ENCODE data around the gene TLN1. TPM values are rescaled to one million over a fixed set of nuclear protein-coding genes. Genes with fewer than 3 reads are reported as not detected.

TLN1 gene
- total RNA-seq, 1 experiment from 2014 or later, result 173 TPM

DNA sequence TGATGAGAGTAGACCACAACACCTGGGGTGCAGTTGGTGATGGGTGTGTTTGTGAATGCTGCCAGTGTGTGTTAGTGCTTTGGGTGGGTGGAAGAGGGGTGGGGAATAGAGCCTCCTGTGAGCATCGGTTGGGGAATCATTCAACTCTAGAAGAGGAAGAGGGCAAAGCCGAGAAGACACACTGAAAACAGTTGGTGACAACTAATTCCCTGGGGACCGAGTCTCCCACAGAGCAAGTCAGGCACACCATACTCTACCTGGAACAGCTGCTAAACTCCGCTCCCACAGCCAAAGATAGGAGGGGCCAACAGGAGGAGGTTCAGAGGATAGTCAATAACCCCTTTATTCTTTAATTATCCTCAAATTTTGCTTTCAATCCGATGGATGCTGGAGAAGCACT is 65.4 kb downstream of the TLN1 start:
- no peak overlapping the region for H3K27ac ChIP-seq (ENCODE audit: low read depth, low read length, poor library complexity, severe bottlenecking)
- POLR2A ChIA-PET (ENCODE audit: low non-redundant PET), result no interaction called here
- no peak for DNase-seq (ENCODE audit: low spot score)
- peaks cover 10% of the 10 kb centered on the region for H3K4me1 ChIP-seq (ENCODE audit: insufficient read depth, low read length, poor library complexity, severe bottlenecking)
- no peaks in the 10 kb centered on the region for H3K9me3 ChIP-seq (ENCODE audit: low read depth, low read length, poor library complexity, severe bottlenecking)
- no peak for TF ChIP-seq EZH2 (IDR thresholded peaks at IDR 0.05; ENCODE audit: borderline replicate concordance, low read depth, low read length, poor library complexity, severe bottlenecking)
- TF ChIP-seq, protein P1, sequence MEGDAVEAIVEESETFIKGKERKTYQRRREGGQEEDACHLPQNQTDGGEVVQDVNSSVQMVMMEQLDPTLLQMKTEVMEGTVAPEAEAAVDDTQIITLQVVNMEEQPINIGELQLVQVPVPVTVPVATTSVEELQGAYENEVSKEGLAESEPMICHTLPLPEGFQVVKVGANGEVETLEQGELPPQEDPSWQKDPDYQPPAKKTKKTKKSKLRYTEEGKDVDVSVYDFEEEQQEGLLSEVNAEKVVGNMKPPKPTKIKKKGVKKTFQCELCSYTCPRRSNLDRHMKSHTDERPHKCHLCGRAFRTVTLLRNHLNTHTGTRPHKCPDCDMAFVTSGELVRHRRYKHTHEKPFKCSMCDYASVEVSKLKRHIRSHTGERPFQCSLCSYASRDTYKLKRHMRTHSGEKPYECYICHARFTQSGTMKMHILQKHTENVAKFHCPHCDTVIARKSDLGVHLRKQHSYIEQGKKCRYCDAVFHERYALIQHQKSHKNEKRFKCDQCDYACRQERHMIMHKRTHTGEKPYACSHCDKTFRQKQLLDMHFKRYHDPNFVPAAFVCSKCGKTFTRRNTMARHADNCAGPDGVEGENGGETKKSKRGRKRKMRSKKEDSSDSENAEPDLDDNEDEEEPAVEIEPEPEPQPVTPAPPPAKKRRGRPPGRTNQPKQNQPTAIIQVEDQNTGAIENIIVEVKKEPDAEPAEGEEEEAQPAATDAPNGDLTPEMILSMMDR (conservative IDR thresholded peaks at IDR 0.05; ENCODE audit: low read depth, low read length), result no peak
- BruUV-seq (replicated peaks), result no TSS peak
- H3K27me3 ChIP-seq (replicated peaks; ENCODE audit: insufficient read depth, low read depth, low read length, poor library complexity), result no peaks in the 10 kb centered on the region
- no peak overlapping the region for H3K4me3 ChIP-seq (ENCODE audit: low read depth, low read length, poor library complexity, severe bottlenecking)
- H3K36me3 ChIP-seq (ENCODE audit: insufficient read depth, low read length, poor library complexity, severe bottlenecking), result peaks cover 16% of the 10 kb centered on the region
- intact Hi-C loops (cut with micrococcal nuclease; ENCODE audit: unreplicated experiment), result no loop called here
- CTCF ChIA-PET, result no interaction called here

DNA sequence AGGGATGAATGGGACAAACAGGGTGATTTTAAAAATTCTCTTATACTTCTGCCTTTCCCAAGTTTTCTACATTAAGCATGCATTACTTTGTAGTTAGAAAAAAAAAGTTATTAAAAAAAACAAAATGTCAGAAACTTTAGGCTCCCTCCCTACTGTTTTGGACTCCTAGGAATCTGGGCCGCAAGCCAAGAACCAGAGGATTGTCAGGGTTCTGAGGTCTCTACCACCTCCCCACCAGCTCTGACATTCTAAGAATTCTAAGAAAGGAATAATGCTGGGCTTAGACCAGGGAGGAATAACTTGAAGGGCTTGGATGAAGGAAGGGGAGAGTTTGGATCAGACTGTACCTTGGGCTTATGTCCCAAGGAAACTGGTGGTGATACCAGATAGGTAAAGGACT is 66.0 kb downstream of the TLN1 start:
- H3K36me3 ChIP-seq (ENCODE audit: insufficient read depth, low read length, poor library complexity, severe bottlenecking), result peaks cover 21% of the 10 kb centered on the region
- no TSS peak for BruUV-seq (replicated peaks)
- H3K27me3 ChIP-seq (replicated peaks; ENCODE audit: insufficient read depth, low read depth, low read length, poor library complexity), result no peaks in the 10 kb centered on the region
- no peak overlapping the region for H3K4me3 ChIP-seq (ENCODE audit: low read depth, low read length, poor library complexity, severe bottlenecking)
- ChIA-PET POLR2A (ENCODE audit: low non-redundant PET) (interaction anchor here (0.7 kb wide), 1 partner anchor 24 kb away, joined by 3 read pairs; no protein-coding TSS in a partner anchor), CTCF (no interaction called here)
- H3K9me3 ChIP-seq (ENCODE audit: low read depth, low read length, poor library complexity, severe bottlenecking), result no peaks in the 10 kb centered on the region
- no peak overlapping the region for H3K27ac ChIP-seq (ENCODE audit: low read depth, low read length, poor library complexity, severe bottlenecking)
- peak; percentile 28 for DNase-seq (ENCODE audit: low spot score)
- TF ChIP-seq, protein P1 (conservative IDR thresholded peaks at IDR 0.05; ENCODE audit: low read depth, low read length), result no peak
- TF ChIP-seq EZH2 (IDR thresholded peaks at IDR 0.05; ENCODE audit: borderline replicate concordance, low read depth, low read length, poor library complexity, severe bottlenecking), result no peak
- H3K4me1 ChIP-seq (ENCODE audit: insufficient read depth, low read length, poor library complexity, severe bottlenecking), result peaks cover 10% of the 10 kb centered on the region
- intact Hi-C loops (cut with micrococcal nuclease; ENCODE audit: unreplicated experiment), result no loop called here

DNA sequence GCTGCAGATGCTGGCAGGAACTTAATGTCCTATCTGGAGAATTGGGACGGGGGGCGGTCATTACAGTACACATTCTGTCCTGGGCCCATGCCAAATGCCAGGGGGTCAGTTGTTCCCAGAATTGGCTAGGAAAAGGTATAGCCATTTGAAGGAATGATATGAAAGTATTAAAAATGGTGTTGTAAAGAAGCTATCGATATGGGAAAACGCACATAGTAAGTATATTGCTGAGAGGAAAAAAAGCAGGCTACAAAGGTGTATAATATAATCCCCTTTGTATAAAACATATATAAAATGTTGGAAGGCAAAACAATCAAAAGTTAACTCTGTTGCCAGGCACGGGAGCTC is 66.5 kb downstream of the TLN1 start:
- Histone ChIP-seq H3K27me3 (replicated peaks; ENCODE audit: insufficient read depth, low read depth, low read length, poor library complexity) (no peaks in the 10 kb centered on the region), H3K27ac (ENCODE audit: low read depth, low read length, poor library complexity, severe bottlenecking) (peak overlapping the region; percentile 89), H3K36me3 (ENCODE audit: insufficient read depth, low read length, poor library complexity, severe bottlenecking) (peaks cover 27% of the 10 kb centered on the region), H3K4me3 (ENCODE audit: low read depth, low read length, poor library complexity, severe bottlenecking) (peak overlapping the region; percentile 76), H3K4me1 (ENCODE audit: insufficient read depth, low read length, poor library complexity, severe bottlenecking) (peaks cover 10% of the 10 kb centered on the region), H3K9me3 (ENCODE audit: low read depth, low read length, poor library complexity, severe bottlenecking) (no peaks in the 10 kb centered on the region)
- TF ChIP-seq, protein P1 (conservative IDR thresholded peaks at IDR 0.05; ENCODE audit: low read depth, low read length), result 0 out of 2 replicates have a peak, but pooled peaks have one; percentile 4
- no peak for TF ChIP-seq EZH2 (IDR thresholded peaks at IDR 0.05; ENCODE audit: borderline replicate concordance, low read depth, low read length, poor library complexity, severe bottlenecking)
- POLR2A ChIA-PET (ENCODE audit: low non-redundant PET), result interaction anchor here (0.7 kb wide), 1 partner anchor 23 kb away, joined by 3 read pairs; no protein-coding TSS in a partner anchor
- BruUV-seq (replicated peaks), result no TSS peak
- CTCF ChIA-PET, result no interaction called here
- intact Hi-C loops (cut with micrococcal nuclease; ENCODE audit: unreplicated experiment), result no loop called here
- DNase-seq (ENCODE audit: low spot score), result no peak

Measured in A673 (cell line).